ENCODE measurements around the gene GP9.

GRCh38 chr3:129081503-129081902 lies 20.9 kb downstream of the GP9 start:
- TF ChIP-seq, protein P1, sequence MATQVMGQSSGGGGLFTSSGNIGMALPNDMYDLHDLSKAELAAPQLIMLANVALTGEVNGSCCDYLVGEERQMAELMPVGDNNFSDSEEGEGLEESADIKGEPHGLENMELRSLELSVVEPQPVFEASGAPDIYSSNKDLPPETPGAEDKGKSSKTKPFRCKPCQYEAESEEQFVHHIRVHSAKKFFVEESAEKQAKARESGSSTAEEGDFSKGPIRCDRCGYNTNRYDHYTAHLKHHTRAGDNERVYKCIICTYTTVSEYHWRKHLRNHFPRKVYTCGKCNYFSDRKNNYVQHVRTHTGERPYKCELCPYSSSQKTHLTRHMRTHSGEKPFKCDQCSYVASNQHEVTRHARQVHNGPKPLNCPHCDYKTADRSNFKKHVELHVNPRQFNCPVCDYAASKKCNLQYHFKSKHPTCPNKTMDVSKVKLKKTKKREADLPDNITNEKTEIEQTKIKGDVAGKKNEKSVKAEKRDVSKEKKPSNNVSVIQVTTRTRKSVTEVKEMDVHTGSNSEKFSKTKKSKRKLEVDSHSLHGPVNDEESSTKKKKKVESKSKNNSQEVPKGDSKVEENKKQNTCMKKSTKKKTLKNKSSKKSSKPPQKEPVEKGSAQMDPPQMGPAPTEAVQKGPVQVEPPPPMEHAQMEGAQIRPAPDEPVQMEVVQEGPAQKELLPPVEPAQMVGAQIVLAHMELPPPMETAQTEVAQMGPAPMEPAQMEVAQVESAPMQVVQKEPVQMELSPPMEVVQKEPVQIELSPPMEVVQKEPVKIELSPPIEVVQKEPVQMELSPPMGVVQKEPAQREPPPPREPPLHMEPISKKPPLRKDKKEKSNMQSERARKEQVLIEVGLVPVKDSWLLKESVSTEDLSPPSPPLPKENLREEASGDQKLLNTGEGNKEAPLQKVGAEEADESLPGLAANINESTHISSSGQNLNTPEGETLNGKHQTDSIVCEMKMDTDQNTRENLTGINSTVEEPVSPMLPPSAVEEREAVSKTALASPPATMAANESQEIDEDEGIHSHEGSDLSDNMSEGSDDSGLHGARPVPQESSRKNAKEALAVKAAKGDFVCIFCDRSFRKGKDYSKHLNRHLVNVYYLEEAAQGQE (IDR thresholded peaks at IDR 0.05; ENCODE audit: insufficient read depth in 1 of 2, low read depth in 2 of 2, low read length in 2 of 2): no peak
- TF ChIP-seq TAF1 (IDR thresholded peaks at IDR 0.05; ENCODE audit: borderline replicate concordance, insufficient read depth, low read length): no peak
- no peak for TF ChIP-seq POLR2AphosphoS5 (IDR thresholded peaks at IDR 0.05; ENCODE audit: low read depth, low read length)
- TF ChIP-seq SIN3A (IDR thresholded peaks at IDR 0.05; ENCODE audit: borderline replicate concordance, insufficient read depth, low read length): no peak
- no peak for TF ChIP-seq FOXP2 (optimal IDR thresholded peaks at IDR 0.05; ENCODE audit: borderline replicate concordance, extremely low read depth, extremely low read length, insufficient read depth)

All from PFSK-1 (cell line).